HepG2 (cell line): ENCODE measurements around the gene CACNA1D. TPM values are rescaled to one million over a fixed set of nuclear protein-coding genes. Genes with fewer than 3 reads are reported as not detected.

ENCODE experiments used
- ATAC-seq: fragments of 200-7000 bp; cut with Tn5 transposase; 3 replicates; pipeline ENCODE4 v1.9.1; 2020; ENCODE audit warnings: mild to moderate bottlenecking, moderate library complexity
- BruUV-seq: library from RNA; stranded (reverse); fragments of 400-500 nt; replicated peaks from 2 replicates; lab custom pipeline; 2021; lab: Mats Ljungman, UMichigan
- CTCF ChIA-PET: fragments of 300-600 bp; formaldehyde crosslinking; extraction: SDS; loops from one replicate; lab custom pipeline; 2021; ENCODE audit warnings: low total read pairs, inconsistent platforms, low intra/inter-chr PET ratio; lab: Yijun Ruan, JAX
- POLR2A ChIA-PET: fragments of 350-600 bp; sonication (Branson Sonifier 250); formaldehyde crosslinking; loops from one replicate; lab custom pipeline; 2020; ENCODE audit warnings: antibody characterized with exemption, inconsistent platforms; lab: Yijun Ruan, JAX
- DNase-seq: peaks from one replicate; pipeline ENCODE4 v3.0.0-alpha.2; 2015; ENCODE audit warnings: low spot score
- FAIRE-seq: peaks from 3 replicates; lab custom pipeline; 2011; peaks lifted over from hg19 to GRCh38; lab: Jason Lieb, UNC
- H2AFZ ChIP-seq: one replicate; pipeline ENCODE4 v1.6.1; 2011; ENCODE audit warnings: low read length, inconsistent platforms
- H3K27ac ChIP-seq: fragments of 300-600 bp; 3 replicates; pipeline ENCODE4 v1.8.0; 2011; ENCODE audit warnings: mixed run types, mild to moderate bottlenecking, mixed read lengths, low read length, inconsistent platforms; ENCODE audit not compliant: insufficient read depth; ENCODE audit errors: extremely low read length
- H3K27me3 ChIP-seq, 2 experiments: fragments of 200-600 bp in 1 of 2; 2 replicates in 1 of 2; 3 replicates in 1 of 2; pipeline versions ENCODE4 v1.6.0 to v1.8.0; 2011; ENCODE audit warnings: low read length in 2 of 2, mild to moderate bottlenecking in 2 of 2, moderate library complexity in 2 of 2, inconsistent platforms in 1 of 2; ENCODE audit not compliant: insufficient read depth in 2 of 2, control insufficient read depth in 1 of 2
- H3K36me3 ChIP-seq, 2 experiments: fragments of 200-600 bp in 1 of 2; replicated peaks in 1 of 2; 2 replicates in 1 of 2; 3 replicates in 1 of 2; pipeline versions ENCODE4 v1.5.1 to v1.8.0; 2011; ENCODE audit warnings: low read length in 2 of 2, inconsistent platforms in 1 of 2; ENCODE audit not compliant: insufficient read depth in 2 of 2, control insufficient read depth in 1 of 2
- H3K4me1 ChIP-seq: 2 replicates; pipeline ENCODE4 v1.5.1; 2012; ENCODE audit warnings: low read length, inconsistent platforms; ENCODE audit not compliant: insufficient read depth
- H3K4me2 ChIP-seq: 2 replicates; pipeline ENCODE4 v1.6.0; 2011; ENCODE audit warnings: low read depth, low read length, inconsistent platforms
- H3K4me3 ChIP-seq, 3 experiments: fragments of 200-600 bp in 1 of 3; sonication (generic), shearing (Covaris generic) in 1 of 3; replicated peaks in 1 of 3; 2 replicates each; pipeline ENCODE4 v1.5.1; 2011 to 2016; ENCODE audit warnings: low read length in 3 of 3, inconsistent platforms in 2 of 3, low read depth in 2 of 3, mild to moderate bottlenecking in 2 of 3, control low read depth in 1 of 3, mixed read lengths in 1 of 3; ENCODE audit not compliant: insufficient read depth in 1 of 3
- H3K79me2 ChIP-seq: one replicate; pipeline ENCODE4 v1.6.1; 2011; ENCODE audit warnings: low read length, inconsistent platforms; ENCODE audit not compliant: insufficient read depth
- H3K9ac ChIP-seq: 2 replicates; pipeline ENCODE4 v1.6.0; 2011; ENCODE audit warnings: mild to moderate bottlenecking, low read depth, low read length, inconsistent platforms; ENCODE audit not compliant: insufficient read depth
- H3K9me3 ChIP-seq: 2 replicates; pipeline ENCODE4 v1.5.1; 2012; ENCODE audit warnings: mild to moderate bottlenecking, low read length
- H4K20me1 ChIP-seq: 2 replicates; pipeline ENCODE4 v1.6.0; 2011; ENCODE audit warnings: inconsistent platforms, mild to moderate bottlenecking, low read length, moderate library complexity; ENCODE audit not compliant: insufficient read depth
- CENPX ChIP-seq: sonication (generic); formaldehyde crosslinking; IDR thresholded peaks from 2 replicates; pipeline ENCODE4 v1.9.0; 2021; ENCODE audit warnings: mild to moderate bottlenecking, missing genetic modification reagents, moderate library complexity
- CTCF ChIP-seq: sonication (generic); formaldehyde crosslinking; IDR thresholded peaks from 2 replicates; pipeline ENCODE4 v1.5.0; 2020; ENCODE audit warnings: mild to moderate bottlenecking, missing genetic modification reagents, moderate library complexity
- EEA1 ChIP-seq: sonication (generic); formaldehyde crosslinking; IDR thresholded peaks from 2 replicates; pipeline ENCODE4 v1.5.1; 2020; ENCODE audit warnings: mild to moderate bottlenecking, missing genetic modification reagents, borderline replicate concordance
- HMGXB3 ChIP-seq: sonication (generic); formaldehyde crosslinking; IDR thresholded peaks from 2 replicates; pipeline ENCODE4 v1.4.0; 2020; ENCODE audit warnings: missing genetic modification reagents, borderline replicate concordance
- KAT7 ChIP-seq: IDR thresholded peaks from 2 replicates; pipeline ENCODE4 v1.6.1; 2018; ENCODE audit warnings: borderline replicate concordance, missing compliant biosample characterization
- NFAT5 ChIP-seq: sonication (generic); formaldehyde crosslinking; IDR thresholded peaks from 2 replicates; pipeline ENCODE4 v1.4.0; 2020; ENCODE audit warnings: missing genetic modification reagents
- NFE2 ChIP-seq: sonication (generic); formaldehyde crosslinking; IDR thresholded peaks from 2 replicates; pipeline ENCODE4 v1.4.0; 2020; ENCODE audit warnings: missing genetic modification reagents
- TAF1 ChIP-seq: sonication (generic); formaldehyde crosslinking; IDR thresholded peaks from 2 replicates; pipeline ENCODE4 v1.4.0; 2020; ENCODE audit warnings: missing genetic modification reagents
- ZNF143 ChIP-seq: sonication (generic); formaldehyde crosslinking; IDR thresholded peaks from 2 replicates; pipeline ENCODE4 v1.4.0; 2020; ENCODE audit warnings: missing genetic modification reagents
- ZNF747 ChIP-seq: sonication (generic); formaldehyde crosslinking; IDR thresholded peaks from 2 replicates; pipeline ENCODE4 v1.8.1; 2023; ENCODE audit warnings: missing genetic modification reagents, mild to moderate bottlenecking, borderline replicate concordance
- WGBS: methylation state at CpG from one replicate; pipeline ENCODE4 v1.1.6; 2017; ENCODE audit warnings: low lambda C conversion rate; 5-methylcytosine and 5-hydroxymethylcytosine counted together
- in situ Hi-C: cut with HindIII; loops from 2 replicates; pipeline ENCODE4 v1.10.0; 2017; ENCODE audit warnings: low pct_unique_long_range_greater_than_20kb; ENCODE audit not compliant: extremely low pct_ligation_motif_present
- intact Hi-C: fragments of 100-400 bp; cut with micrococcal nuclease; formaldehyde crosslinking; loops from one replicate; pipeline ENCODE4 v1.10.0; 2022; ENCODE audit not compliant: unreplicated experiment
- polyA plus RNA-seq, 8 experiments: library from polyadenylated mRNA; depleted of rRNA in 3 of 8; stranded (reverse) in 7 of 8; unstranded in 1 of 8; fragments of >200 nt; fragmentation: Illumina TruSeq in 4 of 8; extraction: Trizol in 4 of 8; gene quantifications; 2 replicates each; pipeline versions ENCODE4 v1.2.1 to v1.2.3, GENCODE V29; 2011 to 2016; ENCODE audit warnings: low read depth in 4 of 8, missing spikeins in 1 of 8, mixed read lengths in 1 of 8; ENCODE audit not compliant: insufficient read depth in 1 of 8
- total RNA-seq, 5 experiments: library from RNA; depleted of rRNA; stranded (reverse); fragments of >200 nt; fragmentation: Illumina TruSeq; extraction: Trizol; gene quantifications; 2 replicates each; pipeline ENCODE4 v1.2.3, GENCODE V29; 2016; ENCODE audit warnings: low read depth in 1 of 5

CACNA1D gene
- total and polyA plus RNA-seq, 2 of the 13 experiments (the other 11 are each of a cell fraction or from before 2014, with no cell fraction given), result 0.26 to 0.38 TPM

- POLR2A ChIA-PET, result no interaction called here
- Histone ChIP-seq H3K27ac (no peak overlapping the region), H3K79me2 (no peaks in the 10 kb centered on the region), H2AFZ (no peak overlapping the region), H3K4me3 (no peak overlapping the region), H4K20me1 (no peaks in the 10 kb centered on the region), H3K27me3 (no peaks in the 10 kb centered on the region), H3K4me1 (peaks cover 18% of the 10 kb centered on the region; the same call in 1 of the 2 replicates), H3K9me3 (no peaks in the 10 kb centered on the region), H3K4me2 (no peak overlapping the region), H3K36me3 (no peaks in the 10 kb centered on the region), H3K9ac (no peak overlapping the region)
- DNase-seq (no peak), ATAC-seq (no peak), FAIRE-seq (no peak)
- CTCF ChIA-PET, result no interaction called here
- BruUV-seq, result no TSS peak
- 41% methylated on average over 8 of the region's 12 CpGs for WGBS
- intact Hi-C loops, result no loop called here
- in situ Hi-C loops, result no loop called here
- TF ChIP-seq ZNF143 (CRISPR knock-in tag) (no peak), HMGXB3 (CRISPR knock-in tag) (no peak), NFAT5 (CRISPR knock-in tag) (no peak), KAT7 (CRISPR knock-in tag) (no peak), TAF1 (CRISPR knock-in tag) (no peak), ZNF747 (CRISPR knock-in tag) (no peak), CENPX (no peak), EEA1 (CRISPR knock-in tag) (no peak), NFE2 (CRISPR knock-in tag) (no peak), CTCF (CRISPR knock-in tag) (no peak)
These were observed 274.4 kb downstream of the CACNA1D start for GRCh38 chr3:53768478-53769459.
